ENCODE data around the gene ENPP1. TPM values are rescaled to one million over a fixed set of nuclear protein-coding genes. Genes with fewer than 3 reads are reported as not detected.

The ENPP1 gene
- total RNA-seq, 1 experiment from 2014 or later = 13.3 TPM

DNA sequence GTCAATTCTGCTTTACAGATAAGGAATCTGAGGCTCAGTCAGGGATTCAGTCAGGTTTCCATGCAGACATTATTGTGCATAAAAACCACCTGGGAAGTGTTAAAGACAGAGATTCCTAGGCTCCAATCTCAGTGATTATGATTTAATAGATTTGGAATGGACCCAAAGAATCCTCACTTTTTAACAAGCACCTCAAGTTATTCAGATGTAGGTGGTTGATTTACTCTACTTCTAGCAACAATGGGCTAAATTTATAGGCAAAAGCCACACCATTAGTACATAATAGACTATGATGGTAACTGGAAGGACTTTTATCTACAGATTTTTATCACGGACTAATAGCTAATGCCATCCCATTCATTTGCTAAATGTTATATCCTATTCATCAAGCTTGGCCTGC lies 9.0 kb downstream of the ENPP1 start:
- DNase-seq (ENCODE audit: low read depth, low spot score) = no peak
- in situ Hi-C loops (cut with HindIII; ENCODE audit: low pct_unique_long_range_greater_than_20kb, low sequenced_read_pairs) = no loop called here

DNA sequence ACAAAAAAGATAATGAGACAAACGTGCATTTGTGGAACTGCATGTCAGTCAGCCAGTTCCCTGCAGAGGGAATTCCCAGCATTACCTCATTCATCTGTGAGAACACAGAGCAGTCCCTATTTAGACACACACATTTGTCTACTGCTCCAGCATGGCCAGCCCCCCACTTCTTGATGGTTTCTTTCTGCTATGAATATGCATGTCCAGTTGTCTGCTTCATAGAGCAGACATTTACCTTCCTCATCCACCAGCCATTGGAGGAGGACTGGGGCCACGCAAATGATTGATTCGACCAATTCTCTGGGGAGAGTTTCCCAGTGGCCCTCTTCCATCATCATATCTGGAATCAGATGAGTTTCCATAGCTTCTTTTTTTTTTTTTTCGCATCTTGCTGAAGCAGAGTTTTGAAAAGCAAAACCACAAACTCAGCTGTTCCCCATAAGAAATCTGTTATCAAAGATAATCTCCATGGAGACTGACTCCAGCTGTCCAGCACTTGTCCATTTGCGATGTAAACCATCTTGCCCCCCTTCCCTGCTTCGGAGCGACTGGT lies 11.8 kb downstream of the ENPP1 start:
- peak; percentile 19 for DNase-seq (ENCODE audit: low read depth, low spot score)
- in situ Hi-C loops (cut with HindIII; ENCODE audit: low pct_unique_long_range_greater_than_20kb, low sequenced_read_pairs) = no loop called here

DNA sequence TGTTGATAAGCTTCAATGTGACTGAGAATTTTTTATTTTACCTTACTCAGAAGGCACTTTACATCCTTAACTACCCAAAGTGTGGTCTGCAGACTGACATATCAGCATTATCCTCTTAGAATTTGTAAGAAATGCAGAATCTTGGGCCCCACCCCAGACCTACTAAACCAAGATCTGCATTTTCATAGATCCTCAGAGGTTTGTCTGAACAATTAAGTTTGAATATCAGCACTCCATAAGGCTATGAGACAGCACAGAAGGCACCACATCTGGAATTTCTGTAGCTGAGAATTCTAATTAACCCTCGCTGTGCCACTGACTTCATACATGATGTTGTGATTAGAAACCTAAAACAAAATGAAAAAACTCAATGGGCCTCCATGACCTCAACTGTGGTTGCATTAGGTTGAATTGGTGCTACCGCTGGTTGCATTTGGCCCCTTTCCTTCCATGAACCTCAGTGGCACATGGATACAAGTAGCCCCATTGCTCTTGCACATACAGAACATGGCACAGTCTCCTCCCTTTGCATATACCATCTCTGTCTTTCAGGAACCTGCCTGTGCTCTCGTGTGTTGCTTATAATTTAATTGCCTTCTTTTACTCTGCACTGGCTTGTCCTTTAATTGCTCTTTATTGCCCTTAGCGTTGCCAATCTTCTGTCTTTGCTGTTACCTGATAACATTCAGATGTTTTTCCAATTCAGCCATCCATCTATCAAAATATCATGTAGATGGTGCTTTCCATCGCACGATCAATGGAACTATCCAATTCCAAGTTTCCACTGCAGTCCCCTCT lies 13.4 kb downstream of the ENPP1 start:
- DNase-seq (ENCODE audit: low read depth, low spot score) = no peak
- in situ Hi-C loops (cut with HindIII; ENCODE audit: low pct_unique_long_range_greater_than_20kb, low sequenced_read_pairs) = no loop called here

DNA sequence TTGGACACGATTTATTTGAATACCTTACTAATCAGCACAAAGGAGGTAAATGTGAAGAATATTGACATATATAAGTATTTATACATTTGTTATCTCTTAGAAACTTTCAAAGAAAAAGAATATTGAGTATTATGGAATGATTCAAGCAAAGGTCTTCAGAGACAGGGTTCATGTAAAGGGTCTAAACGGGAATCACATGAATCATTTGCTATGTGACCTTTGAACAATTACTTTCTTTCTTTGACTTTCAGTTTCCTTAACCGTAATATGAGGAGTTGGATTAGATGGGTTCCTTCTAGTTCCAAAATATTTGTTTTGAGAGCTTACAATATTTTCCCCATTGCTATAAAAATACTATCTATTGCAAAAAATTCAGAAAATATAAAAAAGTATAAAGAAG lies 14.3 kb downstream of the ENPP1 start:
- in situ Hi-C loops (cut with HindIII; ENCODE audit: low pct_unique_long_range_greater_than_20kb, low sequenced_read_pairs) = no loop called here
- peak; percentile 32 for DNase-seq (ENCODE audit: low read depth, low spot score)

DNA sequence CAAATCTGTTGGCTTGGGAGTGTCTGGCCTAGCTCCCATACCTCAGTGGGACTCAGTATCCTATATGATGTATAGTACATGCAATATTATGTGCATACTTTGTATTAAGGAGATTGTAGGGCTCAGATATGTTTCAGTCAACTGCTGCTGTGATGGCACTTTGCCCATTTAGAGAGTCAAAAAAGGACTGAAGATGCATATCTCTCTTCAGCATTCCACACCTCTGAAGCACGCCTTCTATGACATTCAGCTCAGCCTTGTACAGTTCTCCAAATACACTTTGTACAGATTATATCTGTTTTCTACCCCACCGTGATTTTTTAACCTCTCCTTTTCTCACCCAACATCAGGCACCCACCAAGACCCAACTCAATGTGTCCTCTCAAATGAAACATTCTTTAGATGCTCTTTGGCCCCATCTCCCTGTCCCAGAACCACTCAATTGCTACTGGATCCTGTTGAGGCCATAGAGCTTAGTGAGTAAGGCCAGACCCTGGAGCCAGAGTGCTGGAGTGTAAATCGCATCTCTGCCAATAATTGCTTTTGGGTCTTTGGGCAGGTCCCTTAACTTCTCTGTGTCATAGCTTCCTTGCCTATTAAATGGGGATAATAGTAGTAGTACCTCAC lies 15.6 kb downstream of the ENPP1 start:
- in situ Hi-C loops (cut with HindIII; ENCODE audit: low pct_unique_long_range_greater_than_20kb, low sequenced_read_pairs) = no loop called here

DNA sequence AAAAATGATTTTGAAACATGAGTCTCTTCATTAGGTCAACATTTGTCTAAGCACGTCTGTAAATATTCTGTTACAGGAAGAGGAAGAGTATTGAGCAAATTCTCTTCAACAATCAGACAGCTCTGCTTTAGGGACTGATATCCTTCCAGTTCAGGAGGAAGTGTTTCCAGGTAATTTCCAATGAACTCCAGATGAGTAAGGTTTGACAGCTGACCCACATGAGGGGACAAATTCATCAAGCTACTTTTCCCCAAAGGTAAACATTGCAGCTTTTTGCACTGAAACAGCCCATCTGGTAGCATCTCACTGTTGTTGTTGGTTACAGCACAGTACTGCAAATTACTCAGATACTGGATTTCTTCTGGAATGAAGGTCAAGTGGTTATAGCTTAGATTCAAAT lies 18.1 kb downstream of the ENPP1 start:
- no peak for DNase-seq (ENCODE audit: low read depth, low spot score)
- in situ Hi-C loops (cut with HindIII; ENCODE audit: low pct_unique_long_range_greater_than_20kb, low sequenced_read_pairs) = no loop called here

More for the DNA sequence above, 15.6 kb downstream of the ENPP1 start:
- DNase-seq (ENCODE audit: low read depth, low spot score) = no peak

DNA sequence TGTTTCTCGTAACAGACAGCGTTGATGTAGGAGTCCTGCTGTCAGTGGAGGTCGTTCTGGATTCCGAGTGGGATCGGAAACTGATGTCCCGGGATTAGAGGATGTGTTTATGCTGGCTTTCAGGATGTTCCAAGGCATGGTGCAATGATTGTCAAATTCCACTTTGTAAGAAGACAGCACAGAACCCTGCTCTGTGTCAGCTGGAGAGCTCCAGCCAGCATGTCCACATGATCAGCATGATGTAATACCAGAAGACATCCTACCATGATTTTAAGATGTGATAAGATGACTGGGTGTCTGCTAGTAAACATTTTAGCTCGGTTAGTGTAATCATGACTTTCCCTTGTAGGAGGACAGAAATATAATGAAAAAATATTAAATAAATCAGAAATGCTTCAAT lies 20.3 kb downstream of the ENPP1 start:
- peak; percentile 5 for DNase-seq (ENCODE audit: low read depth, low spot score)
- in situ Hi-C loops (cut with HindIII; ENCODE audit: low pct_unique_long_range_greater_than_20kb, low sequenced_read_pairs) = no loop called here

DNA sequence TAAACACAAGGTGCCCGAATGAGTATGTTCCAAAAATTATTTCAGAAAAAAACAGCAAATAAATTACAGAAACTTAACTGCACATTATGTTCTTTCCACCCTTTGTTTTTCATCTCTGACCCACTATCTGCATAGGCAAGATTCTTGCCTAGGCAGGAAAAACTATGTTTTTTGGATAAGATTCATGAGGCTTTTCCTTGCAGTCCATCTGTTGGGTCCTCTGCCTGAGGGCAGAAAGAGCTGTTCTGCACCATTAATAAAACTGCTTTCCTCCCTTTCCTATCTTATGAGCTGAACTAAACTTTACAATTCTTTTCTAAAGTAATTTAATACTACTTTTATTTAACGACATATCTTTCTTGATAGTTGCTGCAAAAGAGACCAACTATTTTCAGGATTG lies 21.1 kb downstream of the ENPP1 start:
- no peak for DNase-seq (ENCODE audit: low read depth, low spot score)
- in situ Hi-C loops (cut with HindIII; ENCODE audit: low pct_unique_long_range_greater_than_20kb, low sequenced_read_pairs) = no loop called here

DNA sequence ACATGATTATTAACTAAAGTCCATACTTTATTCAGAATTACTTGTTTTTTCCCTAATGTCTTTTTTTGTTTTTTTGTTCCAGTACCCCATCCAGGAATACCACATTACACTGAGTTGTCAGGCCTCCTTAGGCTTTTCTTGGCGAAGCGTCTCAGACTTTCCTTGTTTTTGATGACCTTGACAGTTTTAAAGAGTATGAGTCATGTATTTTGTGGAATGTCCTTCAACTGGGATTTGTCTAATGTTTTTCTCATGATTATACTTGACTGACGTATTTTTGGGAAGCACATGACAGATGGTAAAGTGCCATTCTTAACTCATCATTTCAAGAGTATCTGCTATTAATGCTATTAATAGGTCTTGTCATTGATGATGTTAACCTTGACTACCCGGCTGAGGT lies 23.6 kb downstream of the ENPP1 start:
- DNase-seq (ENCODE audit: low read depth, low spot score) = peak; percentile 17
- in situ Hi-C loops (cut with HindIII; ENCODE audit: low pct_unique_long_range_greater_than_20kb, low sequenced_read_pairs) = no loop called here

DNA sequence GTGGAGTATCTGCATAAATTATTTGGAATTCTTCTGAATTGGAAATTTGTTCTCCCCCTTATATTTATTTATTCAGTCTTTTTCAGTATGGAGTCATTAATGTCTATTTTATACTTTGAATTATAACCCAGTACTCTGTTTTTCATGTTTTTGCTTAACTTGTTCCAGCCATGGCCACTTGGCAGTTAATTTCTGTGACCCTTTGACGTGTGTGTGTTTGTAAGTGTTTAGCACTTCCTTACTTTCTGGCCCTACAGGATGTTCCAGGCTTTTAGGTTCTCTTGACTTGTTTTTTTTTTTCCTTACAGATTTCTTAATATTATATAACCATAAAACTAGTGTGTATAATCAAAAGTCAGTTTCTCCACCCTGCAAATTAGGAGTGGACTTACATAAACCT lies 24.1 kb downstream of the ENPP1 start:
- DNase-seq (ENCODE audit: low read depth, low spot score) = no peak
- in situ Hi-C loops (cut with HindIII; ENCODE audit: low pct_unique_long_range_greater_than_20kb, low sequenced_read_pairs) = no loop called here

DNA sequence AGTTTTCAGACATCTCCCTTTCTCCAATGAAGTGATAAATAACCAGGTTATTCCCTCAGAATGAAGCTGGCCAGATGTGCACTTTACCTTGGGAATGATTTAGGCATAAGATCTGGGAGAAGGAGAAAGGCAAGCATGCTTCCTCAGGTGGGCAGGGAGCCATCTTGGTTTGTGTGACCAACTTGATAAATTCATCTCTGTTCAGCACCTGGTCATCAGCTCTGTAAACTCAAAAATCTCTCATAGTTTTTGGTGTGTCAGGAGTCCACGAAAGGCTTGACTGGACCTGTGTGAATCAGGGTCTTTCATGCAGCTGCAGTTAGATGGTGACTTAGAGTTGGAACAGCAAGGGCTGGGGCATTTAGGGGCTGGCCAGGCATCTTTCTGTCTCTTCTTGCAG lies 24.5 kb downstream of the ENPP1 start:
- no peak for DNase-seq (ENCODE audit: low read depth, low spot score)
- in situ Hi-C loops (cut with HindIII; ENCODE audit: low pct_unique_long_range_greater_than_20kb, low sequenced_read_pairs) = no loop called here

DNA sequence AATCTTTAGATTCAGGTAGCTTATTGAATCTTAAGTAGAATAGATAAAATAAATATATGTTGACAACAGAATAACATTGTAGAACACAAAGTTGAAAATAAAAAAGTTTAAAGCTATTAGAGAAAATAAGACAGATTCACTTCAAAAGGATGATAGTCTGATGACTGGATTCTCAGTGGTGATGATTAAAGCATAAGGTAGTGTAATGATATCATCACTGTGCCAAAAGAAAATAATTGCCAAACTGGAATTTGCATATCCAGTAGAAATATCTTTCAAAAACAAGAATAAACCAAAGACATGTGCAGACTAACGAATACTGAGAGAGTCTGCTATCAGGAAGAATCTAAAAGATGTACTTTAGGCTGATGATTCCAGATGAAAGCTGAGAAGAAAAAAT lies 30.2 kb downstream of the ENPP1 start:
- DNase-seq (ENCODE audit: low read depth, low spot score) = no peak
- in situ Hi-C loops (cut with HindIII; ENCODE audit: low pct_unique_long_range_greater_than_20kb, low sequenced_read_pairs) = no loop called here

DNA sequence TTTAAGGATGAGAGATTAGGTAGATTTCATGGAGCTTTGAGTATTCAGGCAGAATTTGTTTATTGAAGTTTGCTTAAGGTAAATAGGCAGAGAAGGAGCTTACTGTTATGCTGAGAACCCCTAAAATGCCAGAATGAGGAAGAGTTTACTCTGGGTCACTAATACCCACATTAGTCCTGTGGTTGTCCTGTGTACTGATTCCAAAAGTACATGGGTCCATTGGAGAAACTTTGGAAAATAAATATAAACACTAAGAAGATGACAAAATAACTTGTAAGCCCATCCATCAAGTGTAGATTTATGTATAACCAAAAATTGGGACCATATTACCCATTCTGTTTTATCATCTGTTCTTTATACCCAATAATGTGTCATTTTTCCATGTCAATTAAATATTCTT lies 31.6 kb downstream of the ENPP1 start:
- DNase-seq (ENCODE audit: low read depth, low spot score) = no peak
- in situ Hi-C loops (cut with HindIII; ENCODE audit: low pct_unique_long_range_greater_than_20kb, low sequenced_read_pairs) = no loop called here

DNA sequence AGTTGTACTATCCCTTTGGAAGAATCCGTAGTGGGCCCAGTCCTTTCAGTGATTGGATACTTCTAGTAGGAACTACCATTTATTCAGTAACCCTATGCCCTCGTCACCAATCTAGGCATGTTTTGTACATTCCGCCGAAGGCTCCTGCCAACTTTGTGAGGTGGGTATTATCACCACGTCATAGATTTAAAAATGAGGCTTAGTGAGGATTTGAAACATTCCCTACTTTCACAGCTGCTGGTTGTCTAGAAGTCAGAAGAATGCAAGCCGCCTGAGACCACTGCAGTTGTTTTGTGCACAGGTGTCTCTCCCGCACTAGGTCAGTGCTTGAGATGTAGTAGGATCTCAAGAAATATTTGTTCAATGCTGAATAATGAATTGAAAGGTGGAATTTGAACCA lies 32.6 kb downstream of the ENPP1 start:
- in situ Hi-C loops (cut with HindIII; ENCODE audit: low pct_unique_long_range_greater_than_20kb, low sequenced_read_pairs) = no loop called here

DNA sequence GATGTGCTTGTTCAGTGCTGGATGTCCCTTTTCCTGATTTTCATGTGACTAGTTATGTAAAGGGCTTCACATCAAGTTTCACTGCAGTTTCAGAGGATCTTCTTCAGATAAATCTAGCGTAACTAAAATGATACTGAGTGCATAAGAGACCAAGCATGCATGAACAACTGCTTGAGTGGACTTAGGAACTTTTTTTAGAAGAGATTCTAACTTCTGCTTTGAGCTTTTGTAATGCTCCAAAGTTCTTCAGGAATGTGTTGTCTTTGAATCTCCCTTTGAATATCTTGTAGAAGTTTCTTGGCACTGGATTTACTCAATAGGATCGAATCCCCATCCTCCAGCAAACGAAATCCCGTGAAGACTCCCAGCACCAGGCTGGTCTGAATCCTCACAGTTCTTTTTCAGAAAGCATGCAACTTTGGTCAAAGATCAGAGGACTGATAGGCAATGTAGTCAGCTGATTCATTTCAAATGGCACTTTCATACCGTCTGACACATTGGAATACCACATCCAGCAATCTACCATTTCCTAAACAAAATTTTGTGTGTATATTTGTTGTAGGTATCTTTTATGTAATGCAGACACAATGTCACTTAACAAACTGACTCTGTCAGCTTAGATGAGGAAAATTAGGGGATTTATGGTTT lies 33.2 kb downstream of the ENPP1 start:
- in situ Hi-C loops (cut with HindIII; ENCODE audit: low pct_unique_long_range_greater_than_20kb, low sequenced_read_pairs) = no loop called here
- no peak for DNase-seq (ENCODE audit: low read depth, low spot score)

More for the DNA sequence above, 32.6 kb downstream of the ENPP1 start:
- no peak for DNase-seq (ENCODE audit: low read depth, low spot score)

DNA sequence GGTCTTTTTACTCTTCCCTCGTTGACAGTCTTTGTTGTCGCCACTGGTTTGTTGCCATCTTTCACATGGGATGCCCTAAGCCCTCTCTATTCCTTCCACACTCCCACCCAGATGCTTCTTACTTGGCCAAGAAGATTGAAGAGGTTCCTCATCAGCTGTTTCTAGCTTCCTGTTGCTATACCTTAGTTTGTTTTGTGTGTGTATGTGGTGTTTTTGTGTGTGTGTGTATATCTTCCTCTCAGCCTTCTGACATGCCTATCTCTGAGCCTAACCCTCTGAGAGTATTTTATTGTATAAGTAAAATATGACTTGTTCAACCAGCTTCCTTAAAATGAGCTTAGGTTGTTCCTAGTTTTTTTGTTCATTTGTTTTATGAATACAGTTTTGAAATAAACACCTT lies 35.9 kb downstream of the ENPP1 start:
- no peak for DNase-seq (ENCODE audit: low read depth, low spot score)
- in situ Hi-C loops (cut with HindIII; ENCODE audit: low pct_unique_long_range_greater_than_20kb, low sequenced_read_pairs) = no loop called here

DNA sequence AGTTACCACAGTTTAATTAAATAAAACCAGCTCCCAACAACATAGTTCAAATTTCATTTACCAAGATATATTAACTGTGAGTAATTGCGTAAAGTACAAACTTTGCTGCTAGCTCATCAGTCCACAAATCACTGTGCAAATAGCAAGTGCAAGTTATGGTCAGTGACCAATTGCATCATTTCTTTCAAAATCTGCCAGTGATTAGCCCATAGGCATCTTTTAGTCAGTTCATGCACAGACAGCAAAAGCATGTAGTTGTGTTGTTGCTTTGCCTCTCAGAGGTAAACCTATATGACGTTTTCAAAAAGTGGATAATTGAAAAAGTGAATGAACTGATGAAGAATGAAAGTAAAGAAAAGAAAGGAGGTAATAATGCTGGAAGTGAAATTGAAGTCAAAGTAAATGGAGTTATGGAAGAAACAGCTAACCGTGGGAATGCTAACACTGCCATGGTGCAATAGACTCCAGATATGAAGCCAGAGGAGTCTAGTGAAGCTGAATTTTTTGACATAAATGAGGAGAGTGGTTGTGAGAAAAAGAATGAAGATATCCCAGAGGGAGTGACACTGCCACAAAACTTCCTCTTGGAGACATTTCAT lies 36.5 kb downstream of the ENPP1 start:
- DNase-seq (ENCODE audit: low read depth, low spot score) = no peak
- in situ Hi-C loops (cut with HindIII; ENCODE audit: low pct_unique_long_range_greater_than_20kb, low sequenced_read_pairs) = no loop called here

DNA sequence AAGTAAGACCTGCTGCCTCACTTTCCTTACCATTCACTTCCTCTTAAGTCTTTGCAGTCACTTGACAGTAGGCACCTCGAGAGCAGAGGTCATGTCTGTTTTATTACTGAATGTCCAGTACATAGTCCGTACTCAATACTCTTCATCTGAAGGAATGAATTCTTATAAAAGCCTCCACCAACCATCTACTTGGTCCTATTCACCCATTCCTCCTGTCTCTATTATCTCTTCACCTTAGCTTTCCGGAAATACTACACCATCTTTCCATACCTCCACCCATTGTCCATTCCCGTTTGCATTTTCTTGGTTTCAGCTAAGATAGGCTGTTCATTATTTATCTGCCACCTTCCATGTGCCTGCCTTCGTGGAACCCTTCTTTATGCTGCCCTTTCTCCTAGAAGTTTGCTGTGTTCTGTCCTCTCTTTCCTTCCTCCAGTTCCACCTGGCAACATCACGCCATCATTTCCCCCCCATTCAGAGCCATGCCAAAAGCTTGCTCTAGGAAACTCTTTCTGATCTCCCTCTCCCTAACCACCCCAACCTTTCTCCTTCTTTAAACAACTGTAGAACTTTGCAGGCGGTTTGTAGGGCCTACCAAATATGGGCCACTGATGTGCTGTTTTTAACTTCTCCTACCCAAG lies 38.3 kb downstream of the ENPP1 start:
- no peak for DNase-seq (ENCODE audit: low read depth, low spot score)
- in situ Hi-C loops (cut with HindIII; ENCODE audit: low pct_unique_long_range_greater_than_20kb, low sequenced_read_pairs) = no loop called here

Measured in SK-MEL-5 (cell line).